Aorta (tissue), 5 donors: ENCODE results near the gene FAM227B. TPM values are rescaled to one million over a fixed set of nuclear protein-coding genes. Genes with fewer than 3 reads are reported as not detected.
"Not testable (repeated sequence)": the region's sequence is repeated elsewhere in the genome, so short reads cannot be mapped to it uniquely, and the experiment has no call there.

ENCODE experiments used
- ATAC-seq: fragments of 200-7000 bp; cut with Tn5 transposase; one replicate; pipeline ENCODE4 v1.9.1; 2022; ENCODE audit warnings: moderate library complexity; ENCODE audit not compliant: low FRiP score
- DNase-seq, 2 donors: peaks; one replicate each; pipeline ENCODE4 v3.0.0-alpha.2; 2020
- H3K27ac ChIP-seq, 2 donors: one replicate each; pipeline ENCODE4 v1.5.1; 2013; ENCODE audit warnings: low read length in 2 of 2, mild to moderate bottlenecking in 2 of 2, moderate library complexity in 2 of 2, control low read depth in 1 of 2, inconsistent platforms in 1 of 2, low read depth in 1 of 2
- H3K27me3 ChIP-seq, 2 donors: one replicate each; pipeline ENCODE4 v1.6.1; 2013; ENCODE audit warnings: control low read depth in 1 of 2, low read length in 1 of 2, mild to moderate bottlenecking in 1 of 2, moderate library complexity in 1 of 2; ENCODE audit not compliant: insufficient read depth in 2 of 2, control insufficient read depth in 1 of 2
- H3K36me3 ChIP-seq, 2 donors: one replicate each; pipeline ENCODE4 v1.6.1; 2013; ENCODE audit warnings: control low read depth in 1 of 2, low read length in 1 of 2, mild to moderate bottlenecking in 1 of 2; ENCODE audit not compliant: insufficient read depth in 2 of 2, control insufficient read depth in 1 of 2
- H3K4me1 ChIP-seq, 2 donors: one replicate each; pipeline ENCODE4 v1.6.1; 2013; ENCODE audit warnings: low read length in 2 of 2, control low read depth in 1 of 2, mild to moderate bottlenecking in 1 of 2, moderate library complexity in 1 of 2; ENCODE audit not compliant: insufficient read depth in 2 of 2, control insufficient read depth in 1 of 2
- H3K4me3 ChIP-seq, 2 donors: one replicate each; pipeline ENCODE4 v1.5.1; 2013; ENCODE audit warnings: low read length in 2 of 2, control low read depth in 1 of 2, mild to moderate bottlenecking in 1 of 2
- H3K9me3 ChIP-seq: one replicate; pipeline ENCODE4 v1.6.1; 2013; ENCODE audit warnings: mild to moderate bottlenecking, low read length; ENCODE audit not compliant: control insufficient read depth
- WGBS, 2 donors: extraction: QIAGEN DNeasy Blood & Tissue Kit; methylation state at CpG; one replicate each; pipeline ENCODE4 v1.1.7; 2013; 5-methylcytosine and 5-hydroxymethylcytosine counted together
- intact Hi-C, 2 donors: fragments of 100-400 bp; cut with DNase I; formaldehyde crosslinking; loops; one replicate each; pipeline versions ENCODE4 v1.14.2 to v1.15.0; 2022
- polyA plus RNA-seq, 2 donors: library from polyadenylated mRNA; stranded (reverse); fragments of 200-250 nt; gene quantifications; one replicate each; pipeline ENCODE4 v1.2.3, GENCODE V29; 2013
- total RNA-seq, 2 donors: library from RNA; stranded (reverse); fragmentation: NEBNext Ultra II Directional; extraction: Animal tissue kit (Norgen Biotek cat#: 25700); gene quantifications; one replicate each; pipeline ENCODE4 v1.2.1, GENCODE V29; 2021
- donor health status: healthy with polysubstance abuse.
- donor health status: Bipolar disorder and iron deficiency.
- donor health status: DM: no; HTN: no; CAD: no.
- donor health status: DM: no; HTN: no; CAD: no.
- donor health status: DM: yes; HTN: yes; CAD: no.

FAM227B gene
- total and polyA plus RNA-seq, 4 donors: 4.2 to 6.4 (median 5.0) TPM

DNA sequence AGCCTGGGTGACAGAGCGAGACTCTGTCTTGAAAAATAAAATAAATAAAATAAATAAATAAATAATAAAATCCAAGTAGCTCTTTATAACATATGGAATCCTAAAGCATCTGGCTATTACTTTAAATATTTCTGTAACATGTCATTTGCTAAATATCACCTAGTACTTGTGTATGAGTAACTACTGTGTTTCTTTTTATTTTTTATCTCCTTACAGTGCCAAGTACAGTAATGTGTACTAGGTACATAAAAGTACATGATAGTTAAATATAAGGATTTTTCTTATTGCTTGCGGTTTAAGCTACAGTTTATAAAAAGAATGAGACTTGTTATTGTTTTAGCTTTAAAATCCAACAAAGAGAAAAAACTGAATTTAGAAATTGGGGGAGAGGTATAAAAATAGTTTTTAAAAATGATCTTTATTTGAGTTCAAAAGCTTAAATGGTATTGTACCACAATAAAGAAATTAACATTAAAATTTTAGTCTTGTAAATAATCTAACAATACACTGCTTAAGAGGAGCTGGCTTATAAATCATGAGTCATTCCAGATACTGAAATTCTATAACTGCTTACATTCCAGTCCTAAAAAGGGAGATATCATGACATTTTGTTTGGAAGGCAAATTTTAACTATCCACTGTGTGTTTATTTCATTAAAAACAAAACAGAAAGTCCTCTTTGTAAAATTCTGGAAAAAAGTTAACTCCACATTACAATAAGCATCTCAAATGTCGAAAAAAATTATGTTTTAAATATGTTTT is 124.4 kb downstream of the FAM227B start:
- Histone ChIP-seq H3K4me3 (no peak overlapping the region), H3K4me1 (no peaks in the 10 kb centered on the region), H3K27me3 (no peaks in the 10 kb centered on the region), H3K27ac (no peak overlapping the region), H3K36me3 (no peaks in the 10 kb centered on the region), H3K9me3 (no peaks in the 10 kb centered on the region)
- intact Hi-C loops: no loop called here
- 80 to 83% methylated on average over 3 of the region's 3 CpGs for WGBS, 2 donors
- ATAC-seq (no peak), DNase-seq (no peak)

DNA sequence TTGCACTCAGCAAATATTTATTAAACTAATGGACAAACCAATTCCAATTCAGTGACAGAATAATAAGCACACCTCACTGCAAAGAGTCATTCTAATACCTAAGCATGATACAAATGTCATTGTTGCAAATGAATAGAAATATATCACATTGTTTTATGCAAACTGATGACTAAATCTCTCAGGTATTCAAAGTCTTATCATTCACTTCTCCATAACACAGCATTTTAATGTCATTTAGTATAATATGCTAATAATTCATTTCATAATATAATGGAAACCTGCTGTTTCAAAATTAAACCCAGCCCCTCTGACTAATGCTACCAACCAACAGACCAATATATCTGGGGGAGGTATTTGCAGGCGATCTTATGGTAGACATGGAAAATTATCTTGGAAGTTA is 125.8 kb downstream of the FAM227B start:
- no peak for DNase-seq
- 93 to 96% methylated on average over 1 of the region's 1 CpG for WGBS, 2 donors
- H3K27me3 ChIP-seq: no peaks in the 10 kb centered on the region
- H3K9me3 ChIP-seq: no peaks in the 10 kb centered on the region
- no peak overlapping the region for H3K4me3 ChIP-seq
- no peaks in the 10 kb centered on the region for H3K36me3 ChIP-seq
- H3K27ac ChIP-seq: no peak overlapping the region
- H3K4me1 ChIP-seq: no peaks in the 10 kb centered on the region
- intact Hi-C loops: no loop called here
- no peak for ATAC-seq

DNA sequence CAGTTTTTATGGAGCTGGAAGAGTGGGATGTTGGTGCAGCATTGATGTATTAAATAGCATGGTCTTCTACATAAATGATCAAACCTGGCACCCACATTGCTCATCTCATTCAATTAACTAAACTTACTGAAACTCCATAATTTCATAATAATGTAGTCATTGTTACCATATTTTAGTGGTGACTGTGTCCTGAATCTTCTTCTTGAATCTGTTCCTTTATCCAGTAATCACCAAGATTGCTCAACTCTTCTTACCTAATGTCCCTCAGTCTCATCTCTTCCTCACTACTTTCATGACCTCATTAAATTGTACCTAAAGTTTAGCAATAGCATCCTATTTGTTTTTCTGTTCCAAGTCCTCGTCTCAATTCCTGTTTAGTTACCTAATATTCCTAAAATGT is 127.8 kb downstream of the FAM227B start:
- no peak for ATAC-seq

DNA sequence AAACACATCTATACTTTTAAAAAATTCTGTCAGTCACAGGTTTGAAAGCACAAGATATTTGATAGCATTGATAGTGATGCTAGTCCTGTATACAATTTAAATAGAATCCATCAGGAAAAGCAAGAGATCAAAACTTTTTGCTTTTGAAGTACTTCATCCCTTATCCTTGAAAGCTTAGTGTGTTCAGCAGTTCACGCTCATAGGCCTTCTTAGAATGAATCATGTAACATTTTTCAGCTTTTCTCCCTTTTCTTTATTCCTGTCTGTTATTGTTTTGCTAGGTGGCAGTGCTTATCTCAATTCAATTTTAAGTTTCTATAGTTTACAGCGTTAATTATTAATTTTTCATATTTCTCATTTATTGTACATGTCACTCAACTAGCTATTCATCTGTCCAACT is 128.5 kb downstream of the FAM227B start:
- Histone ChIP-seq H3K9me3 (no peaks in the 10 kb centered on the region), H3K27ac (no peak overlapping the region), H3K4me1 (no peaks in the 10 kb centered on the region), H3K27me3 (no peaks in the 10 kb centered on the region), H3K4me3 (no peak overlapping the region), H3K36me3 (no peaks in the 10 kb centered on the region)
- DNase-seq: no peak
- ATAC-seq: no peak
- WGBS, 2 donors: 83 to 85% methylated on average over 2 of the region's 2 CpGs
- intact Hi-C loops: no loop called here

More for the DNA sequence above, 127.8 kb downstream of the FAM227B start:
- no peaks in the 10 kb centered on the region for H3K4me1 ChIP-seq
- no peak for DNase-seq
- intact Hi-C loops: no loop called here
- no peak overlapping the region for H3K27ac ChIP-seq
- no peaks in the 10 kb centered on the region for H3K36me3 ChIP-seq
- no peaks in the 10 kb centered on the region for H3K27me3 ChIP-seq
- WGBS, 2 donors: 91 to 92% methylated on average over 1 of the region's 1 CpG
- no peak overlapping the region for H3K4me3 ChIP-seq
- H3K9me3 ChIP-seq: no peaks in the 10 kb centered on the region

DNA sequence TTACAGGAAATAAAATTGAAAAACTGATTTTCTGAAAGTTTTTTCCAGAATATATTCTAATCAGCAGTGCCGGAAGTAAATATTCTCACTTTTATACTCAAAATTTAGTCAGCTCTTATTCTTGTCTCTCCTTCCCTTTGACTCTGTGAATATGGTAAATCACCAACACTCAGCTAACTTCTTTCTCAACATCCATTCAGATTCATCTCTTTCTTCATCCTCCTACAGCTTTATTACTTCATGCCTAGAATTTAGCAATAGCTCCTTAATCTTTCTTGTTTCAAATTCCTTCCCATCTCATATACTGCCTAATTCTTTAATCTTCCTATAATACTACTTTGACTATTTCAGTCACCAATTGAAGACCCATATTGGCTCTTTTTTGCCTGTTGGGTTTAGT is 129.7 kb downstream of the FAM227B start:
- ATAC-seq: no peak
- Histone ChIP-seq H3K27me3 (no peaks in the 10 kb centered on the region), H3K4me3 (no peak overlapping the region), H3K4me1 (no peaks in the 10 kb centered on the region), H3K27ac (no peak overlapping the region), H3K9me3 (no peaks in the 10 kb centered on the region), H3K36me3 (no peaks in the 10 kb centered on the region)
- 98 to 100% methylated on average over 1 of the region's 1 CpG for WGBS, 2 donors
- no peak for DNase-seq
- intact Hi-C loops: no loop called here

DNA sequence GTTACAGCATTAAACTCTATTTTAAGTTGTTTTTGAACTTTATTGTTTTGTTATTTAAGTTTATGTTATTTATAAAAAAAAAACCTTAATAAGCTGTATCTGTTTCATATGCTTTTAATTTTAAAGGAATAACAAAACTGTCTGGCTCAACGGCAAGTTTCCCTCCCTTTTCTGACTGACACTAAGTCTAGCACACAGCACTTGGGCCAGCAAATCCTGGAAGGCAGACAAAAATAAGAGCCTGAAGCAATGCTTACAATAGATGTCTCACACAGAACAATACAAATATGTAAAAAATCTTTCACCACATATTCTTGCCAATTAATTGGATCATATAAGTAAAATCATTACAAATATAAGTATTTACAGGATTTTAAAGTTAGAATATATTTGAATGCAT is 135.2 kb downstream of the FAM227B start:
- H3K36me3 ChIP-seq, H3K9me3 ChIP-seq, intact Hi-C loops, H3K4me3 ChIP-seq, H3K27me3 ChIP-seq, H3K4me1 ChIP-seq, ATAC-seq, H3K27ac ChIP-seq, DNase-seq: not testable (repeated sequence)
- 4 to 7% methylated on average over 1 of the region's 1 CpG for WGBS, 2 donors

DNA sequence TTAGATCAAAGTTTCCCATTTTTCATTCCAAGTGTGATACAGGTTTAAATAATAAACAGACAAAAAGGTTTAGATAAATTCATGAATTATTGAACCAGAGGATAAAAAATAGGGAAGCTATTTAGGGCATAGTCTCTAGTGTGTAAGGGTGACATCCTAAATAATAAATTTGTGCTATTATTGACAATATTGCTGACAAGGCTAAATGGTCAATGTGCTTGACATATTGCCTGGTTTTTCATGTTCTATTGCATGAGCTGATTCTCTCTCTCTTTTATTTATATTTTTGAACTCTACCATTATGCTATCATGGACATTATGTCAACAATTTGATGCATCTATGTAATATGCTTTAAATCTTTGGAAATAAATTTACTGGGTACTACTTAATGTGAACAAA is 141.6 kb downstream of the FAM227B start:
- H3K9me3 ChIP-seq, intact Hi-C loops, H3K27me3 ChIP-seq, ATAC-seq, H3K4me1 ChIP-seq, DNase-seq, H3K27ac ChIP-seq, H3K36me3 ChIP-seq, H3K4me3 ChIP-seq: not testable (repeated sequence)

DNA sequence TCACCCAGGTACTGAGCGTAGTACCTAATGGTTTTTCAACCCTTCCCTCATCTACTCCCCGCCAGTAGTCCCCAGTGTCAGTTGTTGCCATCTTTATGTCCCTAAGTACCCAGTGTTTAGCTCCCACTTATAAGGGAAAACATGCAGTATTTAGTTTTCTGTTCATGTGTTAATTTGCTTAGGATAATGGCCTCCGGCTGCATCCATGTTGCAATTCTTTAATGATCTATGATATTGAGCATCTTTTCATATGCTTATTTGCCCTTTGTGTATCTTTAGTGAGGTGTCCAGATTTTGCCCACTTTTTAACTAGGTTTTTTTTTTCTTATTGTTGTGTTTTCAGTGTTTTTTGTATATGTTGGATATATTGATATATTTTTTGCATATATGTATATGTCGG is 142.6 kb downstream of the FAM227B start:
- H3K4me3 ChIP-seq, H3K27me3 ChIP-seq, intact Hi-C loops, H3K36me3 ChIP-seq, H3K4me1 ChIP-seq, ATAC-seq, H3K27ac ChIP-seq, H3K9me3 ChIP-seq, DNase-seq: not testable (repeated sequence)
- WGBS, 2 donors: 83 to 92% methylated on average over 4 of the region's 4 CpGs

DNA sequence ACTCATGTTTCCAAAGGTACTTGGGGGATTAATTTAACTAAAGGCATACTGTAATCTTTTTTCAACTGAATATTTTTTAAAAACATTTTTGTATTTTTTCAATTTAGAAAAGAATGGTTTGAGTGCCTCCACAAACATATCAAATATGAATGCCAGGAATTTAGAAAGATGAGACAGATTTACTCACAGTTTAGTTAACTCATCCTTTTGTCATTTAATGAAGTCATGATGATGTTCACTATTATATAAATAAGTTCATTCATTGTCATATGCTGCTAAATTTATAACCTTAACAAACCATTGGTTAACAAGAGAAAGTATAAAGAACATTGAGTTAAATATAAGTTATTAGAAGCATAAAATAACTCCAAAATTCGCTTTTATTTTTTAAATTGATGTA is 147.6 kb downstream of the FAM227B start:
- Histone ChIP-seq H3K36me3 (no peaks in the 10 kb centered on the region), H3K9me3 (no peaks in the 10 kb centered on the region), H3K4me3 (no peak overlapping the region), H3K27me3 (no peaks in the 10 kb centered on the region), H3K27ac (no peak overlapping the region), H3K4me1 (no peaks in the 10 kb centered on the region)
- ATAC-seq: no peak
- intact Hi-C loops: no loop called here
- no peak for DNase-seq
- 73 to 79% methylated on average over 1 of the region's 1 CpG for WGBS, 2 donors
